ENCODE data around the gene WWOX.

WWOX gene

DNA sequence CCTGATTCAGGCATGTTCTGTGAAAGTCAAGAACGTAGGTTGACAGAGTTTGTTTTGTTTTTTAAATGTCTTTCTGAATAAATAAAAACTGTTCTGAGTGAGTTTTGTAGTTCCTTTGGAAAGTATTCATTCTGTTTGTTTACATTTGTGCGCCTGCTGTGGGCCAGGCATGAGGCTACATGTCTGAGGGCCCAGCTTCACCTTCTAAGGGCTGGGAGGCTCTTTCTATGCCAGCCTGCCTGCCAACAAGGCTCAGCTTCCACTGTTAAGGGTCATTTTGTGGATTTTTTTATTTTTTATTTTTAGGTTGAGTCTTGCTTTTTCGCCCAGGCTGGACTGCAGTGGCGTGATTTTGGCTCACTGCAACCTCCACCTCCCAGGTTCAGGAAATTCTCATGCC is 6.1 kb downstream of the WWOX start:
- no peak for DNase-seq (ENCODE audit: low read depth, low spot score)

DNA sequence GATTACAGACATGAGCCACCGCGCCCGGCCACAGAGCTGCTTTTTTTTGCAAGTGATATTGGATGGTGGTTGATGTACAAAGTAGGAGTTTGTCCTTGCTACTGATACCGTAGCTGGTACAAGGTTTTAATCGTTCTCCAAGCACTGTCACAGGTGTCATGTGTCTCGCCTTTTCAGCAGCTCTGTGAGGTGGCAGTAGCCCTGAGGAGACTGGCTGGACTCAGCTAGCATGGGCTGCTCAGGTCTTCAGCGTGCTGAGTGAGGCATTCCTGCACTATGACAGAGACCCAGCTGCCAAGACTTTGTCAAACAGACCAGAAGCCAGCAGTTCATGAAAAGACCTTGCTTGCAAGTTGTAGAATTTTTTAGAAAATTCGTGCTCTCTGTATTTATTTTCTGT is 7.2 kb downstream of the WWOX start:
- no peak for DNase-seq (ENCODE audit: low read depth, low spot score)

DNA sequence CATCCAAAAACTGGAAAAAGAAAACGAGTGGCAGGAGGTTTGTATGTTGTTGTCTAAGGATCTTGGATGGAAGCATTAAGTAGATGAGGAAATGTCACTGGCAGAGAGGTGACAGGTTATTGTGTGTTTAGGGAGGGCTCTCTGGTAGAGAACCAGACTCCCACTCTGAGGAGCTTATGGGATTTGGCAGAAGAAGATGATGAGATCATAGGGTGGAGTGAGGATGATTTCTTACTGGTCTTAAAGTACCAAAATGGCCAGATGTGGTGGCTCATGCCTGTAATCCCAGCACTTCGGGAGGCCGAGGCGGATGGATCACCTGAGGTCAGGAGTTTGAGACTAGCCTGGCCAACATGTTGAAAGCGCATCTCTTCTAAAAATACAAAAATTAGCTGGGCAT is 9.0 kb downstream of the WWOX start:
- DNase-seq (ENCODE audit: low read depth, low spot score) = no peak

DNA sequence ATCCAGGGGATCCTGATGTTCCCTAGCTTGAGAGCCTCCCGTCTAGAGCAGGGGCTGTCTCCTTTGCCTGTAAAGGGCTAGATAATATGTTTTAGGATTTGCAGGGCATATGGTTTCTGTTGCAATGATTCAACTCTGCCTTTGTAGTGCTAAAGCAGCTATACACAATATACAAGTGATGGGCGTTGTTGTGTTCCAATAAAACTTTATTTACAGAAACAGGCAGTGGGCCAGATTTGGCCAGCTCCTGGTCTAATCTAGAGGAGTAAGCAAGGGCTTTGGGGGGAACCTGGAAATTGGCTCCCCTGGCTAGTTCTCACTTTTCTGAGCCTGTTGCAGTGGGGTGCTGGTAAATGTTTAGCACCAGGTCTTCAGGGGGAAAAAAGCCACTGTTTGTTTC is 13.8 kb downstream of the WWOX start:
- no peak for DNase-seq (ENCODE audit: low read depth, low spot score)

DNA sequence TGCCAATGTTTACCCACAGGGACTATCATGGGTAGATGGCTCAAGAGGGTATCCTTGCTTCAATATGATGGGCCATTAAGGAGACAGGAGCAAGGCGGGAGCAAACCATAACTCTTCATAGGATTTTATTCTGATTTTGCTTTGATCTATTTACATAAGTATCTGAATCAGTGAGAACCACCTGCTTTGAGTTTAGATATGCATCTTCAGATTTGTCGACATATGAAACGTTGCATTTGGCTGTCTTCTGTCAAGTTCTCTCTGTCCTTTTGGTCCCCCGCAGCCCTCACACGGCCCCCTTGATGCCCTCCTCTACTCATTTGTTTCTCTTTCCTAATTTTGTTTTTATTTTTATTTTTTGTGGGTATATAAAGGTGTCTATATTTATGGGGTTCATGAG is 16.2 kb downstream of the WWOX start:
- no peak for DNase-seq (ENCODE audit: low read depth, low spot score)

DNA sequence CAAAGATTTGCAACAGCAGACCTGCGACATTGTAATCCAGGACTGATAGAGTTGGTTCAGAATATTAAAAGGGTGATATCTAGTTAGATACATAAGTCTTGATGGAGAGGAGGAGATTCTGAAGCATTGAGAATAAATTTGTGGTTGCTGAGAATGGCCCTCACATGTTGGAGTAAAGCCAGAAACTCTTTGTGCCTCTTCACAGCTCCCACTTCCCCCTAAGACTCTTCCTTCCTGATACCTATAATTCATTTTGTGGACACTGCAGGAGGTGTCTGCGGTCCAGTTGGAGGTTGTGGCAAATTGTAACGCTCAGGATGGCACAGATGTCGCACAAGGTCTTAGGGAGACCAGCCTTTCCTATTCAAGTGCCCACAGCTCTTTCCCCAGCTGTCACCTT is 17.5 kb downstream of the WWOX start:
- no peak for DNase-seq (ENCODE audit: low read depth, low spot score)

DNA sequence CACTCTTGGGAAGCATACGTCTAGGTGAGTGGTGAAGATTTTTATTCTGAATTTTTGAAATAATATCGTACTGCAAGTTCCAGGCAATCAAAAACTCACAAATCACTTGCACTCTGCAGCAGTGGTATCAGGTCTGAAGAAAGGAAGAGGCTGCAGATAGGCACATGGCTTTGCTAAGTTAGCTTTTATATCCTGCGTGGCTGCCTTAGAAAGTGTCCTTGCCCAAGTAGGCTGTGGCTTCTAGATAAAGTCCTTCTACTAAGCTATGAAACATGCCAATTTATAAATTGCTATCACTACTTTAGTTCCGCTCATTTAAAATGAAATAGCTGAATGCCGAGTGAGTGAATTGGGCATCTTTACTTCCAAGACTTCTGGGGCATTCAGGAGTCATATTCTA is 17.9 kb downstream of the WWOX start:
- no peak for DNase-seq (ENCODE audit: low read depth, low spot score)

DNA sequence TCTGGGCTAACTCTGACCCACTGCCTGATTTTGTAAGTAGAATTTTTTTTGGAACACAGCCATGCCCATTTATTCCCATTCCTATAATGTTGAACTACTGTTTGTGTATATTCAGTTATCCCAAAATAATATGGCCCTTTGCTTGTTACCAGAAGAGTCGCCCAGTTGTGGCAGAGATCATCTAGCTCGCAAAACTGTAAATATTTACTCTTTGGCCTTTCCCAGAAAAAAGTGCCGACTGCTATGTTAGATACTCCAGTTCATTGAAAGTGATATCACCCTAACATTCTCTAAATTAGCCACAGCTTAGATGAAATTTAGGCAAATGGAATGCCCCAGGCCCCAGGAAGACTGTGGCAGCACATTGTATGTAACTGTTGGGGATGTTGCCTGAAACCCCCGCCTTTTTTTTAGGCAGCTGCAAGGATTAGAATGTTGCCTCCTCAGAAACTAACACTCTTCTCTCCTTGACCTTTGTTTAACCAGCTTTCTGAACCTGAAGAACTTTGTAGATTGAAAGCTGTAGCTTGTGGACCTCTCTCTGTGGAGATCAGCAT is 19.1 kb downstream of the WWOX start:
- no peak for DNase-seq (ENCODE audit: low read depth, low spot score)

DNA sequence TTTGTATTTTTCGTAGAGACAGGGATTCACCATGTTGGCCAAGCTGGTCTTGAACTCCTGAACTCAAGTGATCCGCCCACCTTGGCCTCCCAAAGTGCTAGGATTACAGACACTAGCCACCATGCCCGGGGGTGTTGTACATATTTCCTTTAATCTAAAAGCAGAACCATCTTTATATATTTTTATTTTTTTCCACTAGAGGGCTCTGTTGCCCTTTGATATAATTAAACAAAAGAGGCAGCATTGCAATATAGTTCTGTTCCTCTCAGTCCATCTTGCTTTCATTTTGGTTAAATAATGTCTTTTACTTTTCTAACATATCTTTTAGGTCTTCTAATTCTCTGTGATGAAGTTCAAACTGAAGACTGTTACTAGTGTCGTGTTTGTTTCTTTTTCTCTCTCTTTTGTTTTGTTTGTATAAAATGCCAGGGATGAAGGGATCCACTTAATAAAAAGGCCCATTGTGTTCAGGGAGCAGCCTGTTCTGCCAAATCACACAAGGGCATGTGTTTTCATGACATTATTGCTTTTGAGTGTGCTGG is 23.4 kb downstream of the WWOX start:
- no peak for DNase-seq (ENCODE audit: low read depth, low spot score)

DNA sequence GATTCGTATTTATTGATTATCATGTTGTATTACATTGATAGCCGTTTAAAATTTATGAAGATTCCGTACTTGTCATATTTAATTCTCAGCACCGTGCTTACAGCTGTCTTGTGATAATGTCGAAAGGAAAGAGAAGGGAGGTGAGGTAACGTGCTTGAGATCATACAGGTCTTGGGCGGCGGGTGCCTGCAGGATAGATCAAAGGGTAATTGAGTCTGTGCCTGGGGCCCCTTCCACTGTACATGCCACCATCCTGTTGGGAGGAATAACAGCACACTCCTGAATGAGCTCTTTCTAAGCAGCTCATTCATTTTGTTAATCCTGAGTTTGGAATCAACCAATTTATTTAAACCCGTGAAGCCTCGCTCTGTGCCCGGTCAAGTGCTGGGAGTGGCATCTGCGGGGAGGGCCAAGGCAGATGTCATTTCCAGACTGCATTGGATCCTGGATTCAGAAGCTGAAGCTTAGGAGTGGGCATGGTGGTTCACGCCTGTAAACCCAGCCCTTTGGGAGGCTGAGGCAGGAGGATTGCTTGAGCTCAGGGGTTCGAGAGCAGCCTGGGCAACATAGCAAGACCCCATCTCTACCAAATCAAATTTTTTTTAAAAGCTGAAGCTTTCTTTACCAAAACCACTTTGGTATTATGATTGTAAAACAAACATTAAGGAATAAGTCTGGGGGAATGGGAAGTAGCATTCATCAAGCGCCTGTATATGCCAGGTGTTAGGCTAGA is 25.8 kb downstream of the WWOX start:
- DNase-seq (ENCODE audit: low read depth, low spot score) = no peak

DNA sequence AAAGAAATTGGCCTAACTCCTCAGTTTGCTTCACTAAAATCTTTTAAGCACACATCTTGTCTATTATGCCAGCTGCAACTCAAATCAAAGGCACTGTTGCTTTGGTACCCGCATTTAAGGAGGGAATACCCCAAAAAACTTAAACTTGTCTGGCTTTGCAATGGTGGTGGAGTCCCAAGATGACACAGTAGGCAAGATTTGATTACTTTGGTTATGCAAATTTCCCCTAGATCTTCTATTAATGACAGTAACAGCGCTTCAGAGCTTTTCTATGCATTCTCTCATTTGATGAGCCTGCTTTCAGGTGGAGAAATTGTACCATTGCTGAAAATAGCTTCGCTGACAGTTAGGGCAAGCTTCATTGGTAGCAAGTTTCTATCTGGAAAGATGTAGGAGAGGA is 27.2 kb downstream of the WWOX start:
- DNase-seq (ENCODE audit: low read depth, low spot score) = no peak

DNA sequence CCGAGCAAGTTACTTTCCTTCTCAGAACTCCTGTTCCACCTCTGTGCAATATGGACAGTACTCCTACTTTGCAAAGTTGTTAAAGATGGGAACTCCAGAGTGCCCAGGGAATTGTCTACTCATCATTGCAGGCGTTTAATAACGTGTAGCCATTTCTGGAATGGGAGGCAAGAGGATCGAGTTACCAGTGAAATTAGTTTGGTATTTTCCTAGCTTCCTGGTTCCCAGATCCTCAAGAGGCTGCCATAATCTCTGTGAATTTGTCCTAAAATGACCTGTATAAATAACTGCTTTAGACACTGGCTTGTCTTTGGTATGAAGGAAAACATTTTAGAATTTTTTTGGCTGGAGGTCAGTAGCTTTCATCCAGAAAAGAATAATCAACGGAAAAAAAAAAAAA is 27.7 kb downstream of the WWOX start:
- DNase-seq (ENCODE audit: low read depth, low spot score) = no peak

DNA sequence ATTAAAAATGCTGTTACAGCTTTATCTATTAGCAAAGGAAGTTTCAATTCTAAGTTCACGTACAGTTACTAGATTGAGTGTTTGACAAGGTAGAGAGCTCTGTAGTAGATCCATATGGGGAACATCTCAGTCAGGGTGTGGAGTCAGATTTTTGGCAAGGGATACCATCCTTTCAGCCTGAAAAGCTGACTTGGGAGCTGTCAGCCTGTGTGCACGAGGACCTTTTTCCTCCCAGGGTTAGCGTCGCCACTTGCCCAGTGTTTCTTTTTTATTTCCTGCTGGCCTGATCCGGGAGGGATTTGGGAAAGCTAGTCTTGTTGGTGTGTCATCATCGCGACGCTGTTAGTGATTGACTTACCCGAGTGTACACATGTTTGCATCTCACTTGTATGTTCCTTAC is 29.5 kb downstream of the WWOX start:
- DNase-seq (ENCODE audit: low read depth, low spot score) = no peak

DNA sequence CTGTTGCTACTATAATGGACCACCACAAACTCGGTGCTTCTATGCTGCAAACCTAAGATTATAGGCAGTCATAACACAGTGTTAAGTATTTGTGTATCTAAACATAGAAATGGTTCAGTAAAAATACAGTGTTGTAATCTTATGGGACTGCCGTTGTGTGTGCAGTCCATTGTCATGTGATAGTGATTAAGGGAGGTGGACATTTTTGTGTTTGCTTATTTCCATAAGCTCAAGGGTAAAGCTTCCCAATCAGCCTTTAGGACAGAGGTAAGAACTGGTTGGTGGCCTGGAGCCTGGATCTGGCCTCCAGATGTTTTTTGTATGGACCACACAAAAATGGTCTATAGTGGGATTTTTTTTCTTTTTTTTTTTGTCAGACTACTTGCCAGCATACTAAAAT is 29.9 kb downstream of the WWOX start:
- DNase-seq (ENCODE audit: low read depth, low spot score) = no peak

DNA sequence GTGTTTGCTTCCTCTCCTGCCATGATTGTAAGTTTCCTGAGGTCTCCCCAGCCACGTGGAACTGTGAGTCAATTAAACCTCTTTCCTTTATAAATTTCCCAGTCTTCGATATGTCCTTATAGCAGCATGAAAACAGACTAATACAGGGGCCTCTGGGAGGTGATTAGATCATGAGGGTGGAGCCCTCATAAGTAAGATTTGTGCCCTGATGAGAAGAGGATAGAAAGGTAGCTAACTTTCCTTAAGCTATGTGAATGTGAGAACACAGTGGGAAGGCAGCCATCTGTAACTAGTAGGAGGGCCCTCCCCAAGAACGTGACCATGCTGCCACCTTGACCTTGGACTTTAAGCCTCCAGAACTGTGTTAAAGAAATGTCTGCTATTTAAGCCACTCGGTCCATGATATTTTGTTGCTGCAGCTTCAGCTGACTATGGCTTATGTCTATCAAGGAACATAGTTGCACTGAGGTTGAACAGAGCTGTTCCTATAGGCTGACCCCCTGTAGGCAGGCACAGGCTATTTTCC is 30.7 kb downstream of the WWOX start:
- no peak for DNase-seq (ENCODE audit: low read depth, low spot score)

DNA sequence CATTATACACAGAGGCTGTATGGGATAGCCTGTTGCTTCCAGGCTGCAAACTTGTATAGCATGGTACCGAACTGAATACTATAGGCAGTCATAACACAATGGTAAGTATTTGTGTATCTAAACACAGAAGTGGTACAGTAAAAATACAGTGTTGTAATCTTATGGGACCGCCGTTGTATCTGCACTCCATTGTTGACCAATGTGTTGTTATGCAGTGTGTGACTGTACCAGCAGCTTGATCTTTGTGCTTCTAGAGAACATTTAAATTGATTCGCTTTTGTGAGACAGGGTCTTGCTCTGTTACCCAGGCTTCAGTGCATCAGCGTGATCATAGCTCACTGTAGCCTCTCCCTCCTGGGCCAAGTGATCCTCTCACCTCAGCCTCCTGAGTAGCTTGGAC is 31.5 kb downstream of the WWOX start:
- no peak for DNase-seq (ENCODE audit: low read depth, low spot score)

DNA sequence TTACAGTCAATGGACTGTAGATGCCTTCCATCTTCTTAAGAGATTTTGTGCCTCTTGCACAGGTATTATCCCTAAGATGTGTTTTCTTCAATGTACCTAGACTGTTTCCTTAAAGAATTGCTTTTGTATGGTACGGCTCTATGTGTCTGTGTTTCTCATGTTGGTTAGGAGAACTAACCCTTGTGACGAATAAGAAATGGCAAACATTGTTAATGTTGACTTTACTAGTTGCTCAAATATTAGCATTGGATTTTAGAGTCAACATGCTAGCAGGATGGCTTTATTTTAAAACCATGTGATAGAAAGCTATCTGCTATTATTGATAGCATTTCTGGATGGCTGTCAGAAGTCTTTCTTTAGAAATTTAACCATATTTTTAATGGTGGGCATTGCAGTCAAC is 34.5 kb downstream of the WWOX start:
- no peak for DNase-seq (ENCODE audit: low read depth, low spot score)

DNA sequence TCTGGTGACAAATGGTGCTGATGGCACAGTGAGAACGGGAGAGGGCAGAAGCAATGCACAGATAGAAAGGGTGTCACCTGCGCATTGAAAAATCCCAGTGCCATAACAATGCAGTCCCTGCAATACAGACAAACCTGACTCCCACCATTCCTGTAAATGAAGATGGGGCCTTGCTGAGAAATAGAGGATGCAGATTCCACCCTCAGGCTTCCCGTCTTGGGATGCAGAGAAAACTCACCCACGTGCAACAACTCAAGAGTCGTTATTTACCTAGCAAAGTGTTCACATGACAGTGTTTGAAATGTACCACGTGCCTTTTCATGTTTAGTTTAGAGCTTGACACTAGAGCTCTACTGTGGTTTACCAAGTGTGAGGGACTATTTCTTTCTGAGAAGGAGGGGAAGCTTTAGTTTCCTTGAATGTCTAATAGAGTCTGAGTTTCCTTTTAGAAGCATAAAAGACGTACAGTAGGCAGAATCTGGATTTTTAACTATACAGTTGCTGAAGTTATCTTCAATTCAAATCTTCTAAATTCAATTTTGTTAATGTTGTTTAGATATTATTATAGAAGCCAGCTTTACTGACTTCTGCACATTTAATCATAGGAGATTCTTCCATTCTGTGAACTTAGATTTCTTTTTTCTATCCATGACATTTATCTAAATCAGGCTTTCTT is 35.6 kb downstream of the WWOX start:
- no peak for DNase-seq (ENCODE audit: low read depth, low spot score)

DNA sequence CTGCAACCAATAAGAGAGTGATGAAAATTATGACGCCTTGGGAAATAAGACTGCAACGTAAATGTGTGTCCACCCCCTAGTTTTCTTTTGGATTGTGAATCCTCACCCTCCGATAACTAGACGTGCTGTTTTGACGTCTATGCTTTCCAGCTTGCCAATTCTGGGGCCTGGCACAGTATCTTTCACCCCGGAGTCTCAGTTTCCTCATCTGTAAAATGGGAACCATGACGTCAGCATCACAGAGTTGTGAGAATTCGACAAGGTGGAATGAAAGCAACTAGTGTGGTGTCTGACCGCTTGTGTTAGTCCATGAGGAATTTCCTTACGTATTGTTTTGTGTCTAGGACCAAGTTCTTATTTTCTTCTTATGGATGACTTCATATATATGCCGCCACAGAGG is 37.7 kb downstream of the WWOX start:
- DNase-seq (ENCODE audit: low read depth, low spot score) = no peak

DNA sequence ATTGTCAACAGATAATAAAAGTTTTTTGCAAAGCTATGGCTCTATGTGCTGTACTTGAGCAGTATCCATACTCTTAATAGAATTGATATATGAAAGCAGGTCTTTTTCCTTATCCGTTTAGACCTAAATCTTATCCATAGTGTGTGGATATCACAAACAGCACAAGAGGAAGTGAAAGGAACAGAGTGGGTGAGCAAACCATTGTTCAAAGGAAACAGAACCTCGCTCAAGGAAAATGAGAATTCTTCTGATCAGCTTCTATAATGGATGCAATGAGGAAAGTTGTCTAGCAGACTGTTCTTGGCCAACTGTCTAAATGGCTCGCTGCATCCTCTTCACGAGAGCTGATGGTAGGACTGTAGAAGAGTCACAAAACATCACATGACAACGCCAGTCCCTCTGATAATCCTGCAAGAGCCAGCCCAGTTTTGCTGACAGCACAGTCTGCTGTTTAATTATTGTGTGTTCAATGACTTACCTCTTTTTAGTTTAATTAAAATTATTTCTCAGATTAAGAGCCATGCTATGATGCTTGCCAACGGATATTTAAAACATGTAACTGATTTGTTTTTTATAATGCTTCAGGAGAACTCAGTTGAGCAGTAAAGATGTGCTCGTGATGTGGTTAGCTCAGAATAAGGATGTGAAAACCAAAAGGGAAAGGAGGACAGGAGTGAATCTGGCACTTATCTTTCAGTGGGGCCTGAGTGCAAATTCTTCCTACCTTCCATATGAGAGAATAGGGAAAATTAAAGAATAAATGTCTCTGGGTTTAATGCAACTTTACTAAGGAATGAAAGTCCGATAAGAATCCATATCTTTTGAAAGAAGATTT is 38.5 kb downstream of the WWOX start:
- DNase-seq (ENCODE audit: low read depth, low spot score) = no peak

DNA sequence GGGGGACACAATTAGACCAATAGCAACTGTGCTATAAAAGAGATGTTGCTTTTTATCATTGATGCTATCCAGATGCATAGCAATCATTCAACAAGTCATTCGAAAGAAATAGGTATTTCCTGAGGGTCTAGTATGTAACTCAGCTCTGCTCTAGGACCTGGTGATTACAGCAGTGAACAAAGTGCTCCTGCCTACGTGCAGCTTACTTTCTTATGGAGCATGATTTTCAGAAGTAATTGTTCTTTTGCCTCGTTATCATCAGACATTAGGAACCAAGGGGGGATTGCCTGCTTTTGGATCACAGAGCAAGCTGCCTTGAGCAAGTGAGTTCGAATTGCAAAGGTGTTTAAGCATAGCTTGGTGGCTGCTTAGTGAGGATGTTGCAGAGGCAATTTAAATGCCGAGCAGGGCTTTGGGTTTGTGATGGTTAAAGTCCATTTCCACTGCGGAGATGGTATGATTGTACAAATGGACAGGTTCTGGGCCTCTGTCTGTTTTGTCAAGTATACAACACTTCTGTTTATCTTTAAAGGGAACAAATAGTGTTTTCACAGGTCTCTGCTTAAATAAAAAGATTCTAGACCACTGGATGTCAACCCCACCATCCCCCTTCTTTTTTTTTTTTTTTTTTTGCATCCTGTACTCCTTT is 41.5 kb downstream of the WWOX start:
- no peak for DNase-seq (ENCODE audit: low read depth, low spot score)
